ENCODE measurements around the gene CASR.
"Not testable (repeated sequence)": the region's sequence is repeated elsewhere in the genome, so short reads cannot be mapped to it uniquely, and the experiment has no call there.

CASR gene

GRCh38 chr3:122183521-122183892, at the start of gene CASR:
CASR (plus strand) TSS chr3:122183668; CDS start chr3:122254190, 70,522 bp downstream.
- Histone ChIP-seq H3K9me3 (peaks cover 19% of the 10 kb centered on the region), H3K36me3 (no peaks in the 10 kb centered on the region), H3K4me2 (no peak within 1 kb of the TSS), H3K4me1 (no peaks in the 10 kb centered on the region), H3K27me3 (no peaks in the 10 kb centered on the region), H3K4me3 (no peak within 1 kb of the TSS), H3K9ac (no peak within 1 kb of the TSS), H4K20me1 (no peaks in the 10 kb centered on the region), H3K27ac (no peak within 1 kb of the TSS)
- TF ChIP-seq Cebpa-rat (IDR thresholded peaks at IDR 0.05), result no peak

- TF ChIP-seq Cebpa-rat (IDR thresholded peaks at IDR 0.05), result no peak
These were observed 37.0 kb upstream of the CASR start for GRCh38 chr3:122146466-122146865.

GRCh38 chr3:122148941-122149627, 34.4 kb upstream of the CASR start:
- Histone ChIP-seq H4K20me1 (no peaks in the 10 kb centered on the region), H3K4me1 (peaks cover 17% of the 10 kb centered on the region), H3K27ac (no peak overlapping the region), H3K4me2 (peak overlapping the region; percentile 11; the same call in 1 of the 2 replicates), H3K9me3 (peaks cover 12% of the 10 kb centered on the region), H3K9ac (no peak overlapping the region), H3K27me3 (no peaks in the 10 kb centered on the region), H3K36me3 (no peaks in the 10 kb centered on the region), H3K4me3 (no peak overlapping the region)
- no peak for TF ChIP-seq Cebpa-rat (IDR thresholded peaks at IDR 0.05)

More at GRCh38 chr3:122146466-122146865, 37.0 kb upstream of the CASR start:
- Histone ChIP-seq H3K9ac (no peak overlapping the region), H3K4me2 (no peak overlapping the region), H3K4me1 (peaks cover 17% of the 10 kb centered on the region), H3K4me3 (no peak overlapping the region), H3K27me3 (no peaks in the 10 kb centered on the region), H3K36me3 (no peaks in the 10 kb centered on the region), H4K20me1 (no peaks in the 10 kb centered on the region), H3K27ac (no peak overlapping the region), H3K9me3 (peaks cover 21% of the 10 kb centered on the region)

GRCh38 chr3:122151480-122151879, 32.0 kb upstream of the CASR start:
- no peak overlapping the region for H3K9ac ChIP-seq
- no peak overlapping the region for H3K4me3 ChIP-seq
- TF ChIP-seq Cebpa-rat (IDR thresholded peaks at IDR 0.05), result no peak
- H3K27ac ChIP-seq, result no peak overlapping the region
- H4K20me1 ChIP-seq, result no peaks in the 10 kb centered on the region
- H3K27me3 ChIP-seq, result no peaks in the 10 kb centered on the region
- H3K36me3 ChIP-seq, result no peaks in the 10 kb centered on the region
- H3K4me1 ChIP-seq, result peaks cover 17% of the 10 kb centered on the region
- peaks cover 36% of the 10 kb centered on the region for H3K9me3 ChIP-seq
- no peak overlapping the region for H3K4me2 ChIP-seq

GRCh38 chr3:122164983-122165382, 18.5 kb upstream of the CASR start:
- not testable (repeated sequence) for H3K4me1 ChIP-seq, H4K20me1 ChIP-seq, H3K9ac ChIP-seq, H3K4me2 ChIP-seq, H3K36me3 ChIP-seq, H3K4me3 ChIP-seq, H3K27ac ChIP-seq, H3K27me3 ChIP-seq
- peaks cover 25% of the 10 kb centered on the region for H3K9me3 ChIP-seq

GRCh38 chr3:122167630-122168029, 15.8 kb upstream of the CASR start:
- H3K9me3 ChIP-seq, result peaks cover 31% of the 10 kb centered on the region
- TF ChIP-seq Cebpa-rat (IDR thresholded peaks at IDR 0.05), result no peak
- no peak overlapping the region for H3K4me3 ChIP-seq
- H3K4me1 ChIP-seq, result no peaks in the 10 kb centered on the region
- H3K9ac ChIP-seq, result no peak overlapping the region
- H3K27ac ChIP-seq, result no peak overlapping the region
- no peak overlapping the region for H3K4me2 ChIP-seq
- H4K20me1 ChIP-seq, result no peaks in the 10 kb centered on the region
- H3K36me3 ChIP-seq, result no peaks in the 10 kb centered on the region
- no peaks in the 10 kb centered on the region for H3K27me3 ChIP-seq

- no peak overlapping the region for H3K4me2 ChIP-seq
- H3K4me3 ChIP-seq, result no peak overlapping the region
- peaks cover 35% of the 10 kb centered on the region for H3K9me3 ChIP-seq
- no peak for TF ChIP-seq Cebpa-rat (IDR thresholded peaks at IDR 0.05)
- H3K36me3 ChIP-seq, result no peaks in the 10 kb centered on the region
- H3K9ac ChIP-seq, result no peak overlapping the region
- H4K20me1 ChIP-seq, result no peaks in the 10 kb centered on the region
- H3K4me1 ChIP-seq, result no peaks in the 10 kb centered on the region
- H3K27me3 ChIP-seq, result no peaks in the 10 kb centered on the region
- no peak overlapping the region for H3K27ac ChIP-seq
These were observed 15.4 kb upstream of the CASR start for GRCh38 chr3:122168044-122168443.

GRCh38 chr3:122169911-122170310, 13.6 kb upstream of the CASR start:
- H3K27me3 ChIP-seq, result no peaks in the 10 kb centered on the region
- no peak overlapping the region for H3K9ac ChIP-seq
- H3K27ac ChIP-seq, result no peak overlapping the region
- no peak overlapping the region for H3K4me3 ChIP-seq
- H3K4me1 ChIP-seq, result no peaks in the 10 kb centered on the region
- TF ChIP-seq Cebpa-rat (IDR thresholded peaks at IDR 0.05), result no peak
- no peaks in the 10 kb centered on the region for H4K20me1 ChIP-seq
- peaks cover 49% of the 10 kb centered on the region for H3K9me3 ChIP-seq
- H3K36me3 ChIP-seq, result no peaks in the 10 kb centered on the region
- no peak overlapping the region for H3K4me2 ChIP-seq

GRCh38 chr3:122171361-122171760, 12.1 kb upstream of the CASR start:
- not testable (repeated sequence) for H3K27ac ChIP-seq, H3K4me1 ChIP-seq, H3K27me3 ChIP-seq, H3K4me2 ChIP-seq, H4K20me1 ChIP-seq, H3K9ac ChIP-seq, H3K4me3 ChIP-seq, H3K36me3 ChIP-seq
- H3K9me3 ChIP-seq, result peaks cover 45% of the 10 kb centered on the region

GRCh38 chr3:122178711-122179110, 4.8 kb upstream of the CASR start:
- Histone ChIP-seq H3K4me1 (no peaks in the 10 kb centered on the region), H3K36me3 (no peaks in the 10 kb centered on the region), H3K9me3 (peaks cover 15% of the 10 kb centered on the region), H3K4me2 (no peak overlapping the region), H4K20me1 (no peaks in the 10 kb centered on the region), H3K9ac (no peak overlapping the region), H3K4me3 (no peak overlapping the region), H3K27ac (no peak overlapping the region), H3K27me3 (no peaks in the 10 kb centered on the region)
- no peak for TF ChIP-seq Cebpa-rat (IDR thresholded peaks at IDR 0.05)
